Kasumi-1 (cell line): Measurements from ENCODE around the gene YAE1.
A peak's percentile ranks its signal among the peaks of the same experiment; 100 is the strongest.
"Not testable (repeated sequence)": the region's sequence is repeated elsewhere in the genome, so short reads cannot be mapped to it uniquely, and the experiment has no call there.

Experiments
- DNase-seq, 2 experiments: peaks; one replicate each; lab custom pipeline; 2025; lab: John Stamatoyannopoulos, UW

Gene YAE1

DNA sequence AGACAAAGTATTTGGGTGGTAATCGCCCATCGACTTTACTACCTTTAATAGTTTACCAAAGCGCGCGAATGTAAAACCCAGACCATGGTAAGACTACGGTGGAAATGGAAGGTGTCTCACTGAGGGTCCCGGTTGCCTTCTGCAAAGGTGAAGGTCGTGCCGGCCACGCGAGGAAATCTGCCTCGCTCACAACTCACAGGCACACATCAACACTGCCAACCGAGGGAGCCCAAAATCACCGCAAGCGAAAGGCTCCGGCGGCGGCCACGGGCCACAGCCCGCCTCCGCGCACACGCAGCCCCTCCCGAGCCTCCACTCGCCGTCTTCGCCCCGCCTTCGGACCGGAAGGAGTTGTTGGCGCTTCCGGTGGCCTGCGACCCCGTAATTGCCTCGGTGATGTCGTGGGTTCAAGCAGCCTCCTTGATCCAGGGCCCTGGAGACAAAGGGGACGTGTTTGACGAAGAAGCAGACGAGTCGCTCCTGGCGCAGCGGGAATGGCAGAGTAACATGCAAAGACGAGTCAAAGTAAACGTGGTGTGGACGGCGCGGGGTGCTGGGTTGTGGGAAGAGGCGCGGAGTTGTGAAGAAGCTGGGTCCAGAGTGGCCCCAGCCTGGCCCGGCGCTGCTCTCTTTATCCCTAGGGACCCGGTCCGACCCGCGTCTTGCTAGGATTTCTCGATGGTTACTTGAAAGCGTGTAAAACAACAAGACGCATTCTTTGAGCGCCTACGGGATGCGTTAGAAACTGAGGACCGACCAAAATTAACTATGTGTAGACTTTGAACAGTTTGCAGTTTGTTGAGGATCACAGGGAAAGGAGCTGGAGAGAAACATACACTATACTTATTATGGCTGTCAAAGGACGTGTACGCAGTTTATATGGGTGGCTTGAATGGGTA is at the start of gene YAE1:
TSS of gene YAE1 (plus strand) at position 382 of the 899 bp plus-strand sequence. CDS start at position 397, 15 bp downstream.
- DNase-seq: peak; percentile 84 to 88

- no peak for DNase-seq
Measured at GRCh38 chr7:39516498-39516897, 49.7 kb upstream of the YAE1 start.

DNA sequence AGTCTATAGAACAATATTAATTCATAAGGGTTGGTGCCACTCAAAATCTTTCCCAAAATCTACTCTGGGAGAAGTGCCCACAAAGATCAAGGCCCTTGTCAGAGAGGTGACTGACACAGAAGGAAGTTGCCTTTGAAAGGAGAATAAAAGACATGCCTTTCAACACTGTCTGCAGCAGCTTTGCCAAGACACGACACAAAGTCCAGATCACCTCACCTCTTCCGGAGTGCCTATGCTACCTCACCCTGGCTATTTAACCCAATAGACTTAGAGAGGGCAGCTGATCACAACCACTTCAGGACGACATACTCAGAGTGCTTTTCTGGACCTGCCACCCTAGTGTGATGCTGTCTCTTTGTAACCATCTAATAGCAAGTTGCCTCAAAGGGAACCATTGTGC is 49.0 kb upstream of the YAE1 start:
- DNase-seq: no peak

DNA sequence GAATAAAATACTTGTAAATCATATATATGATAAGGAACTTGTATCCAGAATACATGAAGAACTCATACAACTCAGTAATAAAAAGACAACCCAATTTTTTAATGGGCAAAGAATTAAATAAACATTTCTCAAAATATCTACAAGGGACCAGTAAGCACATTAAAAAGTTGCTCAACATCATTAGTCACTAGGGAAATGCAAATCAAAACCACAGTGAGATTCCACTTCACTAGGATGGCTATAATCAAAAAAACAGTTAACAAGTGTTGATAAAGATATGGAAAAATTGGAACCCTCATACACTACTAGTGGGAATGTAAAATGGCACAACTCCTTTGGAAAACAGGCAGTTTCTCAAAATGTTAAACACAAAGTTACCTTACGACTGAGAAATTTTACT is 40.3 kb upstream of the YAE1 start:
- no peak for DNase-seq

DNA sequence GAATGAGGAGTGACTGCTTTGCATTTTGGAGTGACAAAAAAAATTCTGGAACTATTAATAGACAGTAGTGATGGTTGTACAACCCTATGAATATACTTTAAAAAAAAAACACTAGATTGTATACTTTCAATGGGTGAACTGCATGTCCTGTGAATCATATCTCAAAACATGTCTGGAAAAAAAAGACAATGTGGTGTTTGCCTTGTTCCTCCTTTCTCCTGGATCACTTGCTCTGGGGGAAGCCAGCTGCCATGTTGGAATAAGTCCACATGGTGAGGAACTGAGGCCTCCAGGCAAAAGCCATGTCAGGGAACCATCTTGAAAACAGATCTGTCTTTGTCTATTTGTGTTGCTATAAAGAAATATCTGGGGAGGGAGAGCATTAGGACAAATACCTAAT is 39.5 kb upstream of the YAE1 start:
- DNase-seq: no peak

DNA sequence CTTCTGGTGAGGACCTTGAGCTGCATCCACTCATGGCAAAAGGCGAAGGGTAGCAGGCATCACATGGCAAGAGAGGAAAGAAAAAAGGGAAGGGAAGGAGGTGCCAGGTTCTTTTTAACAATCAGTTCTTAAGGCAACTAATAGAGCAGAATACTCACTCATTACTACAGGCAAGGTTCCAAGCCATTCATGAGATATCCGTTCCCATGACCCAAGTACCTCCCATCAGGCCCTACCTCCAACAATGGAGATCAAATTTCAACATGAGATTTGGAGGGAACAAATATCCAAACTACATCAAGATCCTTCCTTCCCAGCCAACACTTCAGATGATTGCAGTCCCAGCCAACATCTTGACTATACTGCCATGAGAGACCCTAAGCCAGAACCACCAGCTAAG is 38.9 kb upstream of the YAE1 start:
- no peak for DNase-seq

- no peak for DNase-seq
Measured at GRCh38 chr7:39527951-39528350, 38.3 kb upstream of the YAE1 start.

GRCh38 chr7:39528849-39529248 is 37.4 kb upstream of the YAE1 start:
- DNase-seq: no peak

- no peak for DNase-seq
Measured at GRCh38 chr7:39529582-39529981, 36.6 kb upstream of the YAE1 start.

DNA sequence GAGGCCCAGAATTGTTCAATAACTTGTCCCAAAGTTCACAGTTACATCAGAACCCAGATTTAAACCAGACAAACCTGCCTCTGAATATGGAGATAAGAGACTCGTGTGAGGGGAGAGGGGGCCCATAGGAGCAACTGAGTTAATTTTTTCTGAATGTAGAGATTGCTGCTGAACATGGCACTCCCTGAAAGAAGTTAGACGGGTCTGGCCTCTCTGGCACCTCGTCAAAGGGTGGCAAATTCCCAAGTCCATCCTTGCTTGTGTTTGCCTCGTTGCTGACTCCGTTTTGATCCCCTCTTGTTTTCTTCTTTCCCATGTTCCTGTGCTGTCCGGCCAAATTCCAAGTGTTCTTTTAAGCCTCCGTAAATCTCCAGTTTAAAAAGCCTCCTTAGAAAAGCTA is 35.2 kb upstream of the YAE1 start:
- DNase-seq: no peak

DNA sequence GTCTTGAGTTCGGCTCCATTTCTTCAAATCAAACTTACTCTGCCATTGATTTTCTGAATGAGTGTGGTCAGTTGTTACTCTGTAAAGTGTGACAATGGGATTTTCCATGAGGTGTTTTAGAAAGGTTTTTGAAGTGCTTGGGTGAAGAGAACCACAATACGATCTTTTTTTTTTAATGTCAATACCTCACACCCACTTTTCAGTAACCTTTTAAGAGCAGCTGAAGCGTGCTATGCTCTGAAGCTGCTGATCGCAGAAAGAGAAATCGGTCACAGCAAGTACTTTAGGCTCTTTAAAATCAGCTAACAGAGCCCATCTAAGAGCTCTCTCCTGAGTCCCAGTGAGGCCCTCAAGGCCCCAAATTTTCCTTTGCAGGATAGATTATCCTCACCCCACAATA is 34.4 kb upstream of the YAE1 start:
- DNase-seq: no peak

- no peak for DNase-seq
Measured at GRCh38 chr7:39532832-39533231, 33.4 kb upstream of the YAE1 start.

GRCh38 chr7:39534599-39534998 is 31.6 kb upstream of the YAE1 start:
- DNase-seq: no peak

DNA sequence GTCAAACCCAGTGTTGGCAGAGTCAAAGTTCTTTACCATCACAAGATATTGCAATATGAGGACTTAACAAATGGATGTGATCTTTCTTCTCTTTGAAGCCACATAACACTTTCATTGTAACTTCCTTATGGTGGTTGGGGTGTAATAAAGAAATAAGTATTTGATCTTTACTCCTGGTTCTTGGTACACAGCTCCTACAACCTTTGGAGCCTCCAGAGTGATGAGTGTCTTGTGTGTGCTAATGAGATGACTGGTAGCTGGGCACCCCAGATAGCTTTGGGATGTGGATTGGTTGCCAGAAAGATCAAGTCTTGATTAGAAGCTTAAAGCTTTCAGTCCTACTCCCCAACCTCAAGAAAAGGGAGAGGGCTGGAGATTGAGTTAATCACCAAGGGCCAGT is 31.1 kb upstream of the YAE1 start:
- DNase-seq: no peak

GRCh38 chr7:39535720-39536119 is 30.5 kb upstream of the YAE1 start:
- DNase-seq: no peak

DNA sequence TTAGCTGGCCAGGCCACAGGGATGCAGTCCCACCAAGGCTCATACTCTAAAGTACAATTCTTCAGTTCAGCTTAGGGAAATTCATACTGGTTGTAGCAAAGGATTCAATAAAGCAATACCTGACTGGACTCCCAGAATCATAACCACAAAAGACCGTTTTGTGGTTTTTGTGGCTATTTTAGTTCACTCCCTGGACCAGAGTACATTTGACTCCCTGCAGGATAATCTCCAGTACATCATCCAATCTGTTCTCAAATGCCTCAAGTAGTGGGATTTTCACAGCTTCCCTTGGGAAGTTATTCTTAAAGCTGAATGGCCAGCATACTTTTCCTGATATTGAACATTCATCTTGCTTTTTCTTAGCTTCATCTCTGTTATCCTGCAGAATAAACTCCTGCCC is 29.3 kb upstream of the YAE1 start:
- no peak for DNase-seq

- DNase-seq: no peak
Measured at GRCh38 chr7:39539816-39540215, 26.4 kb upstream of the YAE1 start.

GRCh38 chr7:39540320-39540719 is 25.9 kb upstream of the YAE1 start:
- DNase-seq: no peak

DNA sequence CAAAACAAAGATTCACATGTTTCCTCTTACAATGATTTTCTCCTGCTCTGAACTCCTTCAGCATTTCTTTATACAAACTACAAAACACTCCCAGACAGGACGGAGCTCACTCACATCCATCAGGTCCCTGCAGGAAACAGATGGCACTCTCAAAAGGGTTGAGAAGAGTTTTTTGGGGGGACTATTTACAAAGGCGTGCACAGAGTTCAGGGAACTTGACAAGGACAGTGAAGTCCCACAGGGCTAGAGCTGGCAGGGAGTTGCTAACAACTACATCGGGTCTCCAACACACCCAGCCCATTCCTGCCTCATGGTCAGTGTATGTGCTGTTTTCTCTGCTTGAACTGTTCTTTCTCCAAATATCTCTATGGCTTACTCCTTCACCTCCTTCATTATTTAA is 24.7 kb upstream of the YAE1 start:
- DNase-seq: no peak

DNA sequence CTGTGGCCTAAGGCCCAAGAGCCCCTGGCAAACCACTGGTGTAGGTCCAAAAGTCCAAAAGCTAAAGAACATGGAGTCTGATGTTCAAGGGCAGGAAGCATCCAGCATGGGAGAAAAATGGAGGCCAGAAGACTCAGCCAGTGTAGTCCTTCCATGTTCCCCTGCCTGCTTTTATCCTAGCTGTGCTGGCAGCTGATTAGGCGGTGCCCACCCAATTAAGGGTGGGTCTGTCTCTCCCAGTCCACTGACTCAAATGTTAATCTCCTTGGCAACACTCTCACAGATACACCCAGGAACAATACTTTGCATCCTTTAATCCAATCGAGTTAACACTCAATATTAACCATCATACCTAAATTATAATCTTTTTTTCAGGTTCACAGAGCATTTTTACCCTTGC is 21.4 kb upstream of the YAE1 start:
- not testable (repeated sequence) for DNase-seq

DNA sequence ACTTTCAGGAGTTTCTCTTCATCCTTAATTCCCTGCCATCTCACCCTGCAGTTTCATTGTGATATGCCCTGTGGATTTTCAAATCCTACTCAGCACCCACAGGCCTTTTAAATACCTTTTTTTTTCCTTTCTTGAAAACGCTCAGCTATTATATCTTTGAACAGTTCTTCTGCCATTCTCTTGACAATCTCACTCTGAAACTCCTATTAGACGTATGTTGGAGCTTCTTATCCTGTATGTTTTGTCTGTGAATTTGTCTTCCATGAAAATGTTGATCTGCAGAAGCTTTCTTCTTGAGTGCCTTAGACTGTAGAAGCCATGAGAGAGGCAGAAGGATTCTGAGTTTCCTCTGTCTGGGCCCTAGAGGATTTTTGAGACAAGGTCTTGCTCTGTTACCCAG is 18.9 kb upstream of the YAE1 start:
- DNase-seq: no peak

DNA sequence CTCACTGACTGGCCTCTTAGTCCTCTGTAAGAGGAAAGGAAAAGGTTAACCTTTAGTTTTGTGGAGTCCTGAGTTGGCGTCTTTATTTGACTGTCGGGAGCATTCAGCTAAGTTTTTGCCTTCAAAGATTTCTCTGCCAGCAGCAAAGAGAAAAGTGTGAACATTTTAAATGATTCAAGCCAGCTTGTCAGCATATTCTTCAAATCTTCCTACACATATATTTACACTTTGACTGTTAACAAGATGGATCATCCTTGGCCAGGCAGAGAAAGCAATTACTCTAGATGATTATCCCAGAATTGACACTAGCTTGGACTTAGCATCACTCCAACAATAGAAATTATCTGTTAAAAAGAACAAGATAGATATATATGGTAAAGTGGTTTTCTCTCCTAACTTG is 15.8 kb upstream of the YAE1 start:
- no peak for DNase-seq

GRCh38 chr7:39553436-39553835 is 12.8 kb upstream of the YAE1 start:
- DNase-seq: no peak

- DNase-seq: no peak
Measured at GRCh38 chr7:39554583-39555165, 11.5 kb upstream of the YAE1 start.
